Astrocyte (in vitro differentiated cells and primary cell): ENCODE data around the gene FCN1. TPM values are rescaled to one million over a fixed set of nuclear protein-coding genes. Genes with fewer than 3 reads are reported as not detected.

Experiments
- DNase-seq: peaks from one replicate; pipeline ENCODE4 v3.0.0-alpha.2; 2010; ENCODE audit warnings: low read depth
- FAIRE-seq: peaks from 2 replicates; lab custom pipeline; 2011; peaks lifted over from hg19 to GRCh38; lab: Jason Lieb, UNC
- H2AFZ ChIP-seq: 2 replicates; pipeline ENCODE4 v1.6.0; 2012; ENCODE audit warnings: low read depth, low read length, inconsistent platforms
- H3K27ac ChIP-seq: 2 replicates; pipeline ENCODE4 v1.5.1; 2011; ENCODE audit warnings: low read depth, low read length, inconsistent platforms
- H3K27me3 ChIP-seq: 2 replicates; pipeline ENCODE4 v1.6.0; 2011; ENCODE audit warnings: low read length, inconsistent platforms; ENCODE audit not compliant: insufficient read depth
- H3K36me3 ChIP-seq: 2 replicates; pipeline ENCODE4 v1.5.1; 2011; ENCODE audit warnings: low read length, inconsistent platforms; ENCODE audit not compliant: insufficient read depth
- H3K4me1 ChIP-seq: 2 replicates; pipeline ENCODE4 v1.5.1; 2011; ENCODE audit warnings: low read length, inconsistent platforms; ENCODE audit not compliant: insufficient read depth
- H3K4me2 ChIP-seq: 2 replicates; pipeline ENCODE4 v1.6.0; 2012; ENCODE audit warnings: low read length, inconsistent platforms
- H3K4me3 ChIP-seq: 2 replicates; pipeline ENCODE4 v1.5.1; 2011; ENCODE audit warnings: low read depth, mild to moderate bottlenecking, low read length, inconsistent platforms; ENCODE audit not compliant: insufficient read depth
- H3K79me2 ChIP-seq: 2 replicates; pipeline ENCODE4 v1.6.0; 2012; ENCODE audit warnings: mild to moderate bottlenecking, low read length, inconsistent platforms; ENCODE audit not compliant: insufficient read depth
- H3K9ac ChIP-seq: 2 replicates; pipeline ENCODE4 v1.6.0; 2012; ENCODE audit warnings: mild to moderate bottlenecking, low read length, inconsistent platforms
- H3K9me3 ChIP-seq: 2 replicates; pipeline ENCODE4 v1.5.1; 2012; ENCODE audit warnings: low read depth, mild to moderate bottlenecking, low read length, inconsistent platforms; ENCODE audit not compliant: insufficient read depth
- H4K20me1 ChIP-seq: 2 replicates; pipeline ENCODE4 v1.6.0; 2012; ENCODE audit warnings: low read length, inconsistent platforms; ENCODE audit not compliant: insufficient read depth
- H3K27ac Mint-ChIP-seq: one replicate; pipeline ENCODE4 v1.8.0; 2021; ENCODE audit warnings: mild to moderate bottlenecking, mixed read lengths; ENCODE audit not compliant: unreplicated experiment
- H3K27me3 Mint-ChIP-seq: one replicate; pipeline ENCODE4 v1.8.0; 2021; ENCODE audit warnings: low read depth, mixed read lengths; ENCODE audit not compliant: unreplicated experiment
- H3K36me3 Mint-ChIP-seq: one replicate; pipeline ENCODE4 v1.8.0; 2021; ENCODE audit warnings: low read depth, mixed read lengths; ENCODE audit not compliant: unreplicated experiment
- H3K4me1 Mint-ChIP-seq: one replicate; pipeline ENCODE4 v1.8.0; 2021; ENCODE audit warnings: low read depth, mixed read lengths; ENCODE audit not compliant: unreplicated experiment
- H3K4me3 Mint-ChIP-seq: one replicate; pipeline ENCODE4 v1.8.0; 2021; ENCODE audit warnings: mild to moderate bottlenecking, moderate library complexity, mixed read lengths; ENCODE audit not compliant: unreplicated experiment
- H3K9me3 Mint-ChIP-seq: one replicate; pipeline ENCODE4 v1.8.0; 2021; ENCODE audit warnings: mild to moderate bottlenecking, mixed read lengths; ENCODE audit not compliant: unreplicated experiment
- EZH2 ChIP-seq: IDR thresholded peaks from 2 replicates; pipeline ENCODE4 v1.6.1; 2012; ENCODE audit warnings: mild to moderate bottlenecking, low read length, inconsistent platforms; ENCODE audit not compliant: insufficient read depth
- total RNA-seq: library from RNA; stranded (reverse); gene quantifications from 2 replicates; pipeline ENCODE4 v1.2.1, GENCODE V29; 2021
- TF ChIP-seq, protein P1 (sequence below): IDR thresholded peaks from 2 replicates; pipeline ENCODE4 v1.5.1; 2011; ENCODE audit warnings: low read depth, mild to moderate bottlenecking, inconsistent platforms, low read length, moderate library complexity; ENCODE audit not compliant: insufficient read depth

FCN1 gene
- total RNA-seq, 1 donor from 2014 or later, result not detected

- DNase-seq, result no peak
- Mint-ChIP-seq H3K4me3 (no peak overlapping the region), H3K9me3 (peaks cover 3% of the 10 kb centered on the region), H3K27me3 (peaks cover 39% of the 10 kb centered on the region), H3K4me1 (no peaks in the 10 kb centered on the region), H3K27ac (no peak overlapping the region), H3K36me3 (no peaks in the 10 kb centered on the region)
- H3K27ac ChIP-seq, result no peak overlapping the region
- no peaks in the 10 kb centered on the region for H3K79me2 ChIP-seq
- H3K4me3 ChIP-seq, result no peak overlapping the region
- H3K27me3 ChIP-seq, result no peaks in the 10 kb centered on the region
- no peak for FAIRE-seq
- no peaks in the 10 kb centered on the region for H3K9me3 ChIP-seq
- no peaks in the 10 kb centered on the region for H3K4me1 ChIP-seq
- H2AFZ ChIP-seq, result no peak overlapping the region
- H3K9ac ChIP-seq, result no peak overlapping the region
- H3K4me2 ChIP-seq, result no peak overlapping the region
- no peak for TF ChIP-seq EZH2
- TF ChIP-seq, protein P1, sequence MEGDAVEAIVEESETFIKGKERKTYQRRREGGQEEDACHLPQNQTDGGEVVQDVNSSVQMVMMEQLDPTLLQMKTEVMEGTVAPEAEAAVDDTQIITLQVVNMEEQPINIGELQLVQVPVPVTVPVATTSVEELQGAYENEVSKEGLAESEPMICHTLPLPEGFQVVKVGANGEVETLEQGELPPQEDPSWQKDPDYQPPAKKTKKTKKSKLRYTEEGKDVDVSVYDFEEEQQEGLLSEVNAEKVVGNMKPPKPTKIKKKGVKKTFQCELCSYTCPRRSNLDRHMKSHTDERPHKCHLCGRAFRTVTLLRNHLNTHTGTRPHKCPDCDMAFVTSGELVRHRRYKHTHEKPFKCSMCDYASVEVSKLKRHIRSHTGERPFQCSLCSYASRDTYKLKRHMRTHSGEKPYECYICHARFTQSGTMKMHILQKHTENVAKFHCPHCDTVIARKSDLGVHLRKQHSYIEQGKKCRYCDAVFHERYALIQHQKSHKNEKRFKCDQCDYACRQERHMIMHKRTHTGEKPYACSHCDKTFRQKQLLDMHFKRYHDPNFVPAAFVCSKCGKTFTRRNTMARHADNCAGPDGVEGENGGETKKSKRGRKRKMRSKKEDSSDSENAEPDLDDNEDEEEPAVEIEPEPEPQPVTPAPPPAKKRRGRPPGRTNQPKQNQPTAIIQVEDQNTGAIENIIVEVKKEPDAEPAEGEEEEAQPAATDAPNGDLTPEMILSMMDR, result no peak
- H4K20me1 ChIP-seq, result no peaks in the 10 kb centered on the region
- no peaks in the 10 kb centered on the region for H3K36me3 ChIP-seq
Measured at GRCh38 chr9:134908524-134909309, 9.0 kb downstream of the FCN1 start.

DNA sequence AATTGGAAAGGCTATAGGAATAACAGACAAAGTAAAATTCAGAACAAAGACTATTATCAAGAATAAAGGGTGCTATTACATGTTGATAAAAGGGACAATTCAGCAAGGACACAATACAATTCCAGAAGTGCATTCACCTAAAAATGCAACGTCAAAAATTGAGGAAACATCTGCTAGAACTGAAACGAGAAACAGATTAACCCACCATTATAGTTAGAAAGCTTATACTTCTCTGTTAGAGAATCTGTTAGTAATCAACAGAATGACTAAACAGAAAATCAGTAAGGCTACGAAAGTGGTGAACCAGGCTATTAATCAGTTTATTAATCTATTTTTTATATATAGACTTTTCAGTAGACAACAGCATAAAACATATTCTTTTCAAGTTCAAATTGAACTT lies 14.8 kb downstream of the FCN1 start:
- Histone ChIP-seq H3K27ac (no peak overlapping the region), H3K36me3 (no peaks in the 10 kb centered on the region), H3K4me1 (no peaks in the 10 kb centered on the region), H4K20me1 (no peaks in the 10 kb centered on the region), H3K4me2 (no peak overlapping the region), H3K27me3 (peaks cover 5% of the 10 kb centered on the region), H2AFZ (no peak overlapping the region), H3K9ac (no peak overlapping the region), H3K9me3 (no peaks in the 10 kb centered on the region), H3K79me2 (no peaks in the 10 kb centered on the region), H3K4me3 (no peak overlapping the region)
- H3K9me3 Mint-ChIP-seq, result peaks cover 13% of the 10 kb centered on the region
- no peak for FAIRE-seq
- H3K27me3 Mint-ChIP-seq, result peaks cover 11% of the 10 kb centered on the region
- no peak for TF ChIP-seq EZH2
- TF ChIP-seq, protein P1, result no peak
- no peak overlapping the region for H3K27ac Mint-ChIP-seq
- H3K4me1 Mint-ChIP-seq, result no peaks in the 10 kb centered on the region
- H3K36me3 Mint-ChIP-seq, result no peaks in the 10 kb centered on the region
- H3K4me3 Mint-ChIP-seq, result no peak overlapping the region
- DNase-seq, result no peak

GRCh38 chr9:134899818-134900217 lies 17.9 kb downstream of the FCN1 start:
- H4K20me1 ChIP-seq, result peaks cover 5% of the 10 kb centered on the region
- Mint-ChIP-seq H3K9me3 (peaks cover 18% of the 10 kb centered on the region), H3K27me3 (peaks cover 7% of the 10 kb centered on the region), H3K4me1 (peaks cover 11% of the 10 kb centered on the region), H3K27ac (no peak overlapping the region), H3K36me3 (peaks cover 1% of the 10 kb centered on the region), H3K4me3 (no peak overlapping the region)
- H3K36me3 ChIP-seq, result no peaks in the 10 kb centered on the region
- no peak overlapping the region for H2AFZ ChIP-seq
- no peak overlapping the region for H3K4me3 ChIP-seq
- TF ChIP-seq EZH2, result no peak
- TF ChIP-seq, protein P1, result no peak
- FAIRE-seq, result no peak
- H3K9me3 ChIP-seq, result no peaks in the 10 kb centered on the region
- no peak for DNase-seq
- no peak overlapping the region for H3K9ac ChIP-seq
- no peaks in the 10 kb centered on the region for H3K79me2 ChIP-seq
- peaks cover 19% of the 10 kb centered on the region for H3K4me1 ChIP-seq
- H3K27me3 ChIP-seq, result peaks cover 5% of the 10 kb centered on the region
- H3K4me2 ChIP-seq, result no peak overlapping the region
- H3K27ac ChIP-seq, result no peak overlapping the region
